HCT116 (cell line): Measurements from ENCODE around the gene SPACA4. TPM values are rescaled to one million over a fixed set of nuclear protein-coding genes. Genes with fewer than 3 reads are reported as not detected.
A peak's percentile ranks its signal among the peaks of the same experiment; 100 is the strongest.

ENCODE experiments used
- ATAC-seq: fragments of 200-7000 bp; cut with Tn5 transposase; 2 replicates; pipeline ENCODE4 v1.9.1; 2020; ENCODE audit warnings: mild to moderate bottlenecking, moderate library complexity
- BruUV-seq: library from RNA; stranded (reverse); fragments of 400-500 nt; replicated peaks from 2 replicates; lab custom pipeline; 2021; lab: Mats Ljungman, UMichigan
- CTCF ChIA-PET: fragments of 300-600 bp; sonication (Branson Sonifier 250); formaldehyde crosslinking; loops from one replicate; lab custom pipeline; 2021; ENCODE audit warnings: antibody characterized with exemption; lab: Charles Lee
- POLR2A ChIA-PET: fragments of 300-600, 350-600 bp; sonication (Branson Sonifier 250); formaldehyde crosslinking; loops from one replicate; lab custom pipeline; 2021; ENCODE audit warnings: antibody characterized with exemption; lab: Charles Lee
- RAD21 ChIA-PET, 2 experiments: fragments of 300-600 bp; sonication (Branson Sonifier 250); formaldehyde crosslinking; loops; one replicate each; lab custom pipeline; 2023; ENCODE audit warnings: low total read pairs in 2 of 2; ENCODE audit not compliant: uncharacterized antibody in 2 of 2, unreplicated experiment in 2 of 2, low non-redundant PET in 1 of 2; lab: Charles Lee
- DNase-seq: peaks from one replicate; pipeline ENCODE4 v3.0.0-alpha.2; 2010; ENCODE audit warnings: low read depth, low spot score
- H2AFZ ChIP-seq: fragments of 200-600 bp; shearing (Covaris generic), sonication (generic); 2 replicates; pipeline ENCODE4 v1.6.1; 2017; ENCODE audit warnings: low read depth, mixed run types, mixed read lengths, antibody characterized with exemption, low read length; ENCODE audit not compliant: poor library complexity, severe bottlenecking
- H3K27ac ChIP-seq: 2 replicates; pipeline ENCODE4 v1.5.1; 2012; ENCODE audit warnings: low read depth, low read length
- H3K27me3 ChIP-seq: fragments of 200-600 bp; sonication (generic); 2 replicates; pipeline ENCODE4 v1.6.1; 2016; ENCODE audit warnings: mixed run types, low read length, mixed read lengths; ENCODE audit not compliant: insufficient read depth
- H3K36me3 ChIP-seq, 2 experiments: fragments of 200-500 bp in 1 of 2; fragments of 200-600 bp in 1 of 2; sonication (Bioruptor generic) in 1 of 2; sonication (generic) in 1 of 2; 2 replicates each; pipeline versions ENCODE4 v1.5.1 to v1.6.1; 2014 to 2016; ENCODE audit warnings: low read length in 2 of 2, inconsistent platforms in 1 of 2, mixed read lengths in 1 of 2, mixed run types in 1 of 2; ENCODE audit not compliant: insufficient read depth in 2 of 2, control insufficient read depth in 1 of 2
- H3K4me1 ChIP-seq, 2 experiments: fragments of 200-600 bp in 1 of 2; sonication (generic) in 1 of 2; 2 replicates each; pipeline versions ENCODE4 v1.5.1 to v1.6.1; 2012 to 2017; ENCODE audit warnings: low read length in 2 of 2, inconsistent platforms in 1 of 2, mild to moderate bottlenecking in 1 of 2, mixed read lengths in 1 of 2, mixed run types in 1 of 2, moderate library complexity in 1 of 2; ENCODE audit not compliant: insufficient read depth in 2 of 2, control insufficient read depth in 1 of 2
- H3K4me2 ChIP-seq: fragments of 200-600 bp; sonication (generic); 2 replicates; pipeline ENCODE4 v1.6.1; 2017; ENCODE audit warnings: mixed run types, low read length, mixed read lengths
- H3K4me3 ChIP-seq, 2 experiments: fragments of 200-600 bp in 1 of 2; sonication (generic) in 1 of 2; replicated peaks in 1 of 2; 2 replicates each; pipeline ENCODE4 v1.5.1; 2011 to 2016; ENCODE audit warnings: low read length in 2 of 2, control low read depth in 1 of 2, low read depth in 1 of 2, mild to moderate bottlenecking in 1 of 2, mixed read lengths in 1 of 2, mixed run types in 1 of 2
- H3K79me2 ChIP-seq: fragments of 200-600 bp; sonication (generic); 2 replicates; pipeline ENCODE4 v1.6.1; 2017; ENCODE audit warnings: mild to moderate bottlenecking, mixed run types, low read length, moderate library complexity, mixed read lengths; ENCODE audit not compliant: insufficient read depth
- H3K9ac ChIP-seq: fragments of 200-600 bp; sonication (generic); 2 replicates; pipeline ENCODE4 v1.6.1; 2016; ENCODE audit warnings: low read length, mixed read lengths
- H3K9me2 ChIP-seq: fragments of 200-600 bp; sonication (generic), shearing (Covaris generic); 2 replicates; pipeline ENCODE4 v1.6.1; 2017; ENCODE audit warnings: mixed run types, mild to moderate bottlenecking, moderate library complexity; ENCODE audit not compliant: insufficient read depth
- H3K9me3 ChIP-seq, 2 experiments: fragments of 200-500 bp in 1 of 2; fragments of 200-600 bp in 1 of 2; sonication (Bioruptor generic) in 1 of 2; sonication (generic) in 1 of 2; 2 replicates each; pipeline ENCODE4 v1.6.1; 2014 to 2017; ENCODE audit warnings: low read length in 2 of 2, mixed read lengths in 2 of 2, inconsistent platforms in 1 of 2, low read depth in 1 of 2, mild to moderate bottlenecking in 1 of 2, mixed run types in 1 of 2, moderate library complexity in 1 of 2; ENCODE audit not compliant: control insufficient read depth in 1 of 2, insufficient read depth in 1 of 2
- H4K20me1 ChIP-seq: fragments of 200-600 bp; sonication (generic), shearing (Covaris generic); 2 replicates; pipeline ENCODE4 v1.6.1; 2017; ENCODE audit warnings: mixed run types, mild to moderate bottlenecking, moderate library complexity; ENCODE audit not compliant: insufficient read depth
- ATF3 ChIP-seq: IDR thresholded peaks from 2 replicates; pipeline ENCODE4 v1.6.1; 2012
- CBX3 ChIP-seq: IDR thresholded peaks from 2 replicates; pipeline ENCODE4 v1.6.1; 2012; ENCODE audit warnings: low read depth
- JUND ChIP-seq: IDR thresholded peaks from 2 replicates; pipeline ENCODE4 v1.6.1; 2012
- POLR2A ChIP-seq: IDR thresholded peaks from 2 replicates; pipeline ENCODE4 v1.7.0; 2011; ENCODE audit warnings: borderline replicate concordance; ENCODE audit not compliant: insufficient read depth, insufficient read length; ENCODE audit errors: extremely low read depth
- POLR2AphosphoS5 ChIP-seq: IDR thresholded peaks from 2 replicates; pipeline ENCODE4 v1.6.1; 2011; ENCODE audit warnings: mild to moderate bottlenecking, low read depth, low read length, moderate library complexity
- RAD21 ChIP-seq: IDR thresholded peaks from 2 replicates; pipeline ENCODE4 v1.6.1; 2012; ENCODE audit warnings: low read depth, mild to moderate bottlenecking
- SIN3A ChIP-seq: IDR thresholded peaks from 2 replicates; pipeline ENCODE4 v1.6.1; 2012; ENCODE audit warnings: low read depth
- SP1 ChIP-seq: IDR thresholded peaks from 2 replicates; pipeline ENCODE4 v1.6.1; 2012; ENCODE audit warnings: low read depth
- SRF ChIP-seq: IDR thresholded peaks from 2 replicates; pipeline ENCODE4 v1.6.1; 2012; ENCODE audit warnings: low read depth
- TCF7L2 ChIP-seq: IDR thresholded peaks from 2 replicates; pipeline ENCODE4 v1.7.0; 2011; ENCODE audit warnings: borderline replicate concordance, inconsistent platforms; ENCODE audit not compliant: insufficient read depth, insufficient read length; ENCODE audit errors: extremely low read depth
- YY1 ChIP-seq: IDR thresholded peaks from 2 replicates; pipeline ENCODE4 v1.6.1; 2011; ENCODE audit warnings: low read length, low read depth, moderate library complexity, mild to moderate bottlenecking; ENCODE audit not compliant: insufficient replicate concordance; ENCODE audit errors: extremely low read depth
- intact Hi-C: fragments of 100-400 bp; cut with micrococcal nuclease; formaldehyde crosslinking; loops from 2 replicates; pipeline ENCODE4 v1.10.0; 2022
- total RNA-seq: library from RNA; stranded (reverse); gene quantifications from one replicate; pipeline ENCODE4 v1.2.1, GENCODE V29; 2021; ENCODE audit not compliant: unreplicated experiment
- TF ChIP-seq, protein P1 (sequence below): IDR thresholded peaks from 2 replicates; pipeline ENCODE4 v1.6.1; 2011; ENCODE audit warnings: mild to moderate bottlenecking, low read length, moderate library complexity; ENCODE audit not compliant: insufficient replicate concordance; ENCODE audit errors: extremely low read depth
- TF ChIP-seq, protein P2 (sequence below): IDR thresholded peaks from 2 replicates; pipeline ENCODE4 v1.6.1; 2012; ENCODE audit warnings: low read depth
- TF ChIP-seq, protein P3 (sequence below): IDR thresholded peaks from 2 replicates; pipeline ENCODE4 v1.6.1; 2012

Gene SPACA4
- total RNA-seq, 1 experiment from 2014 or later = not detected

DNA sequence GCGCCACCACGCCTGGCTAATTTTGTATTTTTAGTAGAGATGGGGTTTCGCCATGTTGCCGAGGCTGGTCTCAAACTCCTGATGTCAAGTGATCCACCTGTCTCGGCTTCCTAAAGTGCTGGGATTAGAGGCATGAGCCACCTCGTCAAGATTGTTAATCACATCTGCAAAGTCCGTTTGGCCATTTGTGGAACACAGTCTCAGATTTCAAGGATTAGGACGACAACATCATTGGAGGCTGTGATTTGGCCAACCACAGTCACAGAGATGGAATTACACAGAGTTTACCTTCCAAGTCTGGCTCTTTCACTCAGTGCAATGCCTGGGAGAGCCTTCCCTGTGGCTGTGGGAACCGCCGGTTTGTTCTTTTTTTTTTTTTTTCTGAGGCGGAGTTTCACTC lies 36.7 kb upstream of the SPACA4 start (continued):
- TF ChIP-seq SRF = no peak
- TF ChIP-seq, protein P1, sequence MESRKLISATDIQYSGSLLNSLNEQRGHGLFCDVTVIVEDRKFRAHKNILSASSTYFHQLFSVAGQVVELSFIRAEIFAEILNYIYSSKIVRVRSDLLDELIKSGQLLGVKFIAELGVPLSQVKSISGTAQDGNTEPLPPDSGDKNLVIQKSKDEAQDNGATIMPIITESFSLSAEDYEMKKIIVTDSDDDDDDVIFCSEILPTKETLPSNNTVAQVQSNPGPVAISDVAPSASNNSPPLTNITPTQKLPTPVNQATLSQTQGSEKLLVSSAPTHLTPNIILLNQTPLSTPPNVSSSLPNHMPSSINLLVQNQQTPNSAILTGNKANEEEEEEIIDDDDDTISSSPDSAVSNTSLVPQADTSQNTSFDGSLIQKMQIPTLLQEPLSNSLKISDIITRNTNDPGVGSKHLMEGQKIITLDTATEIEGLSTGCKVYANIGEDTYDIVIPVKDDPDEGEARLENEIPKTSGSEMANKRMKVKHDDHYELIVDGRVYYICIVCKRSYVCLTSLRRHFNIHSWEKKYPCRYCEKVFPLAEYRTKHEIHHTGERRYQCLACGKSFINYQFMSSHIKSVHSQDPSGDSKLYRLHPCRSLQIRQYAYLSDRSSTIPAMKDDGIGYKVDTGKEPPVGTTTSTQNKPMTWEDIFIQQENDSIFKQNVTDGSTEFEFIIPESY = no peak
- TF ChIP-seq, all 23 proteins: peak for 0

GRCh38 chr19:48571378-48572162 lies 35.0 kb upstream of the SPACA4 start:
- no peak for TF ChIP-seq SP1
- TF ChIP-seq ATF3 = no peak
- TF ChIP-seq JUND = no peak
- TF ChIP-seq POLR2AphosphoS5 = no peak
- no peak for TF ChIP-seq YY1
- no peak for TF ChIP-seq SIN3A
- TF ChIP-seq, protein P2, sequence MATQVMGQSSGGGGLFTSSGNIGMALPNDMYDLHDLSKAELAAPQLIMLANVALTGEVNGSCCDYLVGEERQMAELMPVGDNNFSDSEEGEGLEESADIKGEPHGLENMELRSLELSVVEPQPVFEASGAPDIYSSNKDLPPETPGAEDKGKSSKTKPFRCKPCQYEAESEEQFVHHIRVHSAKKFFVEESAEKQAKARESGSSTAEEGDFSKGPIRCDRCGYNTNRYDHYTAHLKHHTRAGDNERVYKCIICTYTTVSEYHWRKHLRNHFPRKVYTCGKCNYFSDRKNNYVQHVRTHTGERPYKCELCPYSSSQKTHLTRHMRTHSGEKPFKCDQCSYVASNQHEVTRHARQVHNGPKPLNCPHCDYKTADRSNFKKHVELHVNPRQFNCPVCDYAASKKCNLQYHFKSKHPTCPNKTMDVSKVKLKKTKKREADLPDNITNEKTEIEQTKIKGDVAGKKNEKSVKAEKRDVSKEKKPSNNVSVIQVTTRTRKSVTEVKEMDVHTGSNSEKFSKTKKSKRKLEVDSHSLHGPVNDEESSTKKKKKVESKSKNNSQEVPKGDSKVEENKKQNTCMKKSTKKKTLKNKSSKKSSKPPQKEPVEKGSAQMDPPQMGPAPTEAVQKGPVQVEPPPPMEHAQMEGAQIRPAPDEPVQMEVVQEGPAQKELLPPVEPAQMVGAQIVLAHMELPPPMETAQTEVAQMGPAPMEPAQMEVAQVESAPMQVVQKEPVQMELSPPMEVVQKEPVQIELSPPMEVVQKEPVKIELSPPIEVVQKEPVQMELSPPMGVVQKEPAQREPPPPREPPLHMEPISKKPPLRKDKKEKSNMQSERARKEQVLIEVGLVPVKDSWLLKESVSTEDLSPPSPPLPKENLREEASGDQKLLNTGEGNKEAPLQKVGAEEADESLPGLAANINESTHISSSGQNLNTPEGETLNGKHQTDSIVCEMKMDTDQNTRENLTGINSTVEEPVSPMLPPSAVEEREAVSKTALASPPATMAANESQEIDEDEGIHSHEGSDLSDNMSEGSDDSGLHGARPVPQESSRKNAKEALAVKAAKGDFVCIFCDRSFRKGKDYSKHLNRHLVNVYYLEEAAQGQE = no peak
- TF ChIP-seq CBX3 = no peak
- no peak for TF ChIP-seq TCF7L2
- no peak for TF ChIP-seq RAD21
- TF ChIP-seq POLR2A = no peak
- TF ChIP-seq, protein P3, sequence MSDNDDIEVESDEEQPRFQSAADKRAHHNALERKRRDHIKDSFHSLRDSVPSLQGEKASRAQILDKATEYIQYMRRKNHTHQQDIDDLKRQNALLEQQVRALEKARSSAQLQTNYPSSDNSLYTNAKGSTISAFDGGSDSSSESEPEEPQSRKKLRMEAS = no peak
- Histone ChIP-seq H3K9me3 (no peaks in the 10 kb centered on the region), H3K4me2 (0 out of 2 replicates have a peak overlapping the region, but pooled peaks have one; percentile 22), H3K9me2 (no peaks in the 10 kb centered on the region), H3K36me3 (no peaks in the 10 kb centered on the region), H3K79me2 (no peaks in the 10 kb centered on the region), H3K4me1 (peaks cover 45 to 78% of the 10 kb centered on the region in 2 experiments), H3K4me3 (no peak overlapping the region), H4K20me1 (no peaks in the 10 kb centered on the region), H3K27ac (no peak overlapping the region), H2AFZ (no peak overlapping the region), H3K27me3 (no peaks in the 10 kb centered on the region), H3K9ac (no peak overlapping the region)
- POLR2A ChIA-PET = no interaction called here
- no TSS peak for BruUV-seq
- intact Hi-C loops = no loop called here
- DNase-seq (no peak), ATAC-seq (no peak)
- CTCF ChIA-PET = interaction anchor here (0.7 kb wide), 1 partner anchor 17 kb away, joined by 3 read pairs; no protein-coding TSS in a partner anchor
- RAD21 ChIA-PET = interaction anchor here in 1 of 2 experiments (0.8 kb wide), 1 partner anchor 66 kb away, joined by 3 read pairs; no protein-coding TSS in a partner anchor
